Midbrain (tissue), 1 donor: Measurements from ENCODE around the gene SORCS1.

ENCODE experiments used
- DNase-seq: peaks from one replicate; lab custom pipeline; 2025; lab: John Stamatoyannopoulos, UW

SORCS1 gene

DNA sequence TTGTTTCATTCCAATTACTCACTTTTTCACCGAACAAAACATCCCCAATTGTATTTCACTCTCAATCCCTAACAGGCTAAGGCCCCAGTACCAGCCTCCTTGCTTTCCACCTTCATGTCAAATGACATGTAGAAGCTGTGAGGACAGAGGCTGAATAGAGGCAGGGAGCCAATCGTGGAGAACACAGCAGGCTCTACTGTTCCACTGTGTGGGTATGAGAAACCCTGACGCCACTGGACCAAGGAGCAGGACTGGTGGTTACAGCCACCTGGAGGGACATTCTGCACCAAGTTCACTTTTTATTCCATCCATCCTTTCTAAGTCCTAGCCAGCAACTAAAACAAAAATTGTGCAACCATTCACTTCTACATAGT lies 502.8 kb downstream of the SORCS1 start:
- no peak for DNase-seq

DNA sequence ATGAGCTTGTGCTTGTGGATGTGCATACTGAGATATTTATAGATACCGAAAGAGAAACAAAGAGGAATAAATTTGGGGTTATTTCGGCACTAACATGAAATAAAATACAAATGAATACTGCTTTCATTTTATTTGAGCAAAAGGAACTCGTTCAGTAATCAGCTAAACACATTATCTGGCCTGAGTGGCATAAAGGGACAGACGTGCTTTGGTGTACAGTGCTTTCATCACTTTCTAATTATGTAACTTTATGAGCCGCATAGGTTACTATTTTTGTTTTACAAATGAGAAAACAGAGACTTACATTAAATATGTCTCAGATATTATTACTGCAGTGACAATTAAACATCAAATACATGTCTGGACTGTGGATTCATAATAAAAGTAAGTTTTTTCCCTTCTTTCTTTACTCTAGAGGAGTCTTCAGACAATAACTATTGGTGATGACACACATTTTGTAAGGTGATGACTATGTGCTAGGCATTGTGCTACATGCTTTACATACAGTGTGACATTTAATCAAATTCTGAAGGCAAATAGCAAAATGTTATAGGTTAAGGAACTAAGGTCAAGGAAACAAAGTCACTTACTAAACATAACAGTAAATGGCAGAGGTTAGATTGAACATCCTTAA lies 503.3 kb downstream of the SORCS1 start:
- no peak for DNase-seq

DNA sequence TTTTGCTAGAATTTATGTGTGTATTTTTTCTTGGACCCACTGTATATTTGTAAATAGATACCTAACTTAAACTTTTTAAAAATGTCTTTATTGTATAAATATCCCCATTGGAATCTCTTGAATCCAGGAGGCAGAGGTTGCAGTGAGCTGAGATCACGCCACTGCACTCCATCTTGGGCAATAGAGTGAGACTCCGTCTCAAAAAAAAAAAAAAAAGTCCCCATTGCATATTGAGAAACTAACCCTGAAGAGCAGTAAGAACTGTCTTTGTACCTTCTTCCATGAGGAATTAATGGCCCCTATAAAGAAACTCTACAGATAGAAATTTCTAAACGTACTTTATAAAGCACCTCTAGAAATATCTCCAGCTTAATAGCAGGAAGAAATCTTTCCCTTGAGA lies 504.0 kb downstream of the SORCS1 start:
- no peak for DNase-seq

DNA sequence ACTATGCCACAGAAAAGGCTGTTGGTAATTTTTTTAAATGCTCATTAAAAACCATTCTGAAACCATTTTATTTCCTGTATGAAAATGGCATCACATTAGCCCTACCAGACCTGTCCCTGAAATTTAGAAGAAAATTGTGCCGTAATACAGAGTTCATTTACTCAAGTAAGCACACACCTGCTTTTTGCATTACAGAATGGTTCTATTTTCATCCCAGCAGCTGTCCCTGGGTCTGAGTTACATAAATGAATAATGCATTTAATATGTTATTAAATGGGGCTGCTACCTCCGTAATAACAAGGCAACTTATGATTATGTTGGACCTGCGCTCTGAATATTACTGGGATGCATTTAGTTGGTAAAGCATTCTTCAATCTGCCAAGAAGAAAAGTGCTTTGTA lies 508.9 kb downstream of the SORCS1 start:
- no peak for DNase-seq

DNA sequence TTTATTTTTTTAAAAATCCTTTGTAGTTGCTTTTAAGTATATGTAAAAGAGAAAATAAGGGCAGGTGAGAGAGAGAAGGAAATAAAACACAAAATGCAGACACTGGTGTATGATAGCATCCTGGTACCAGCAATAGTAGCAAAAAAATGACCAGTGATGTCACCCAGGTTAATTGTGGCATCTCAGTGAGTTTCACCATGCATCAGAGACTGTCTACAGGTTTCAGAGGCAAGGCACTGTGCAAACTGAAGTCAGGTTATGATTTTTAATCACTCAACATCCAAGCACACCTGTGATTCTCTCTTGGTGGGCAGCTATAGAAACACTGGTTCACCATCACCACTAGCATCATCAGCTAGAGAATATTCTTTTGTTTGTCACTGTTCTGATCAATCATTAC lies 509.3 kb downstream of the SORCS1 start:
- no peak for DNase-seq

DNA sequence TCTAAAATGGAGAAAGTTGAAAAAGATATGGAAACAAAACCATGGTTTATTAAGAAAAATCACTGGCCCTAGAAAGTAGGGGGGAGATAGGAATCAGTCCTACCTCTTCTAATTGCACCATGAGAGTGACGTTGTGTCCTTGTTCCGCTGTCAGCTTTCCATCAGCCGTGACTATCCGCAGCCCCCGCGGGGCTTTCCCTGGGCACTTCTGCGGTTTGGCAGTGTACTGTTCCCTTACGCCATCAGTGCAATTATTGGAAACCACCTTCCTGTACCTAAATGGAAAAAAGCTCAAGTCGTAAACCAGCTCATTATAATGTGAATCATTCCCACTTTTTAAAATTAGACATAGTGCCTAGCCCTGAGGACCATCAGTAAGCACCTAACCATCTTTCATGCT lies 512.2 kb downstream of the SORCS1 start:
- DNase-seq, result no peak

DNA sequence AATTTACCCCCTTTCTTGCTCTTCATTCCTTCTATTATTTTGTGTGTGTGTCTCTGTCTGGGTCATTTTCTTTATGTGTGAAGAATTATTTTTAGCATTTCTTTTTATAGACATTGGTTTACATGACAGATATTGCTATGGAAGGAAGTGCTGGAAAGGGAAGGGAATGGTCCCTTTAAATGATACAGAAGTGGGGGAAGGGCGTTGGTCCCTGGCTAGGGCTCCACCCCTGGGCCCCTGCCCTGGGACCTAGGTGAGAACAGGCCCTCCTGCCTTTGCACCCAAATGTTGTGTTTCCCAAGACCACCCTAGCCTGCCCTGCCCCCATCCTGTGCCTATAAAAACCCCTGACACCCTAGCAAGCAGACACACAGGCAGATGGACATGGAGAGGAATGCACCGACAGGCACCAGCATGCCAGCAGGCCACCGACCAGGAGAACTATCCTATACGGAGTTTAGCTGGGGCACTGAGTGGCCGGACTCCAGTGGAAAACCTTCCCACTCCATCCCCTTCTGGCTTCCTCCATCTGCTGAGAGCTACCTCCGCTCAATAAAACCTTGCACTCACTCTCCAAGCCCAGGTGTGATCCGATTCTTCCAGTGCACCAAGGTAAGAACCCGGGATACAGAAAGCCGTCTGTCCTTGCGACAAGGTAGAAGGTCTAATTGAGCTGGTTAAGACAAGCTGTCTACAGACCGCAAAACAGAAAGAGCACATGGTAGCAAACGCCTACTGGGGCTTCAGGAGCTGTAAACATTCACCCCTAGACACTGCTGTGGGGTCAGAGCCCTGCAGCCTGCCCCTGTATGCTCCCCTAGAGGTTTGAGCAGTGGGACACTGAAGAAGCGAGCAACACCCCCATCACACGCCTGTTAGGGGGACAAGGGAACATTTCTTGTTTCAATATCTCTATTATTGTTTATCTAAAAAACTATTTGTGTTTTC lies 515.7 kb downstream of the SORCS1 start:
- DNase-seq, result no peak

DNA sequence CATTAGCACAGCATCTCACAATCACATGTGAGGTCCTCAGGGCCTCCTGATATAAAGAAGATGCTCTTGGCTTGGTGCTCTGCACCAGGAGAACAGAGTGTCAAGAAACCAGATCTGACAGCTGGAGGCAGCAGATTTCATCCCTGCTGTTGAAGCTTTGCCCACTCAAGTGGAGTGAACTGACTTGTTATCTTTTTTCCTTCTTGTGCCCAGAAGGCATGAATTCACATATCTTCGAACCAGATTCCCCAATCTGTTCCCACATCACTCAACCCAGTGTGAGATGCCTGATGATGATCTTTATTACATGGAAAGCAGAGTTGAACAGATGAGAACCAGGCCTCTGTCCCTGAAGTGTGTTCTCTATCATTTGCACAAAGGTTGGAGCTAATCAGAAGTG lies 521.0 kb downstream of the SORCS1 start:
- no peak for DNase-seq

DNA sequence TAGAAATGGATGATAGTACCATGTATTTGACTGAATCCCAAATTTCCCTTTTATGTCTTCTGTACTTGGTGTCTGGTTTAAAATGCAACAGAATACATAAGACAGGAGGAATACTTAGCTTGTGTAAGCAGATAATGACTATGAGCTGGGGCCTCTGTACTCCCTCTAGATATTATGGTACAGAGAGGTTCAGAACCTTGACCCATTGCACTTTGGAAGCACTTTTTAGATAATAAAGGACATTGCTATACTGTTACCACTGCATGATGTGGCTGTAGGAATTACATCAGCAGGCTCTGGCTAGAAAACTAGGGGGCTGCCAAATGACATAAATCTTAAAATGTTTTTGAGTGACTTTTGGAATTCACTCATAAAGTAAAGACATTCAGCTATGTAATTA lies 526.6 kb downstream of the SORCS1 start:
- DNase-seq, result no peak

DNA sequence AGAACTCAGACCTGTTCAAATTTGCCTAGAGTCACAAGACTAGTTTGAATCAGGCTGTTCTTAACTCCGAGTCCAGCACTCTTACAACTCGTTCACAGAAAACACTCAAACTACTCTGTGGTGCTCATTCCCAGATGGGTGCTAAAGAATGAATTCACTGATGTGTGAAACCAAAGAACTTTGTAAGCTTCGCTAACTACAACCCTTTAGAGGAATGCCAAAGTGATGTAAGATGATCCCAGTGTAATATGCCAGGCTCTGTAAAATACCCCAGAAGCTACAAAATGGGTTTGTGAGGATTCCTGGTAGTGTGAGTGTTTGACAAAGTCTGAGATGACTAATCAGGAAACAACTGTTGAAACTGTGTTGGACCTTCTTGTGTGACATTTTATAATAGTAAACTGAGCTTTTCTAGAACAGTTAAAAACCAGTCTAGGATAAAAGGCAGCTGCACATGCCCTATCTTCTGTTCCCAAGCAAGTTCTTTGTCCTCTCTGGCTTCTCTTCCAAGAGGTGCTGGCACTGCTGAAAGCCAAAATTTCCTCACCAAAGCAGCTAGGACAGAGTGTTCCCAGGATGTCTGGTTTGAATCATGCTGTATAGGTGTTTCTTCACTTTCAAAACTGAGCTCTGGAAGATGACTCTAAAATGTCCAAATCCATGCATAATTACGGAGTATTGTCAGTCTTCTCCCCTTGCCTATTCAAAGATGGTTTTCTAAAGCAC lies 527.6 kb downstream of the SORCS1 start:
- no peak for DNase-seq

DNA sequence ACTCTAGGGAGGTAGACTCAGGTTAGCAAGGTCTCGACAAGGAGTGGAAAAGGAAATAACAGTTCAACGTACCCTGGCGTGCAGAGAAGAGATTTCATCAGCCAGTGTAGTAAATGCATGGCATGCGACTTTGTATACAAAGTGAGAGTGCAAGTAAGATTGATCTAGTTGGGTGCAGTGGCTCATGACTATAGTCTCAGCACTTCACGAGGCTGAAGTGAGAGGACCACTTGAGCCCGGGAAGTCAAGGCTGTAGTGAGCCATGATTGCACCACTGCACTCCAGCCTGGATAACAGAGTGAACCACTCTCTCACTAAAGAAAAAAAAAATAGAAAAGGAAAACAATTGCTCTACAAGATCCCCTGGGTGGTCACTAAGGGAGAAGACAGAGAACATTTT lies 528.6 kb downstream of the SORCS1 start:
- no peak for DNase-seq

DNA sequence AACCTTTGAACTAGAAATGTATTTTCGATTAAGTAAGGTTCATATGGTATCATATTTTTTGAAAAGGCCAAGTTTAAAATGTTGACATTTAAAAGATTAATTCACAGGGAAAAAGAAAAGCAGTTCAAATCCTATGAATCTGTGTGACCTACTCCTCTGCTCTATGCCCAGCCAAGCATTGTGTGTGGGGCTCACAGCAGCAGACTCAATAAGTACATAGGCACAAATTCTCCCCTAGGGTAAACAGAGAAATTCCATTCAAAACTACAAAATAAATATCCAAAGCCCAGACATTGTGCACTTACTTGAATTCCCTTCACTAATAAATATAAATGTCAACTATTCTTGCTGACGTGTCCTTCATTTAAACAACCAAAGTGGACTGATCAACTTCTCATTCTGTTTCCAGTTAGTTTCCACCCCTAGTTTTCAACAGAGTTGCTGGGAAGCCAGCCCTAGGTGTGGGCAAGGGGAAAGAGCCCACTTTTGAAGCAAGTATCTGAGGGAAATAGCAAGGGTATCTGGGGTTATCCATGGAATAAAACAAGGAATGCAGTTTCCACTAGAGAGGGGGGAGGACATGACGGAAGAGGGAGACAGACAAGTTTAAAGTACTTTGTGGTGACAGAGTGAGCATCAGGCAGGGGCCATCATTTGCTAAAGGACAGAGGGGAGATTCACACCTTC lies 533.3 kb downstream of the SORCS1 start:
- DNase-seq, result no peak

DNA sequence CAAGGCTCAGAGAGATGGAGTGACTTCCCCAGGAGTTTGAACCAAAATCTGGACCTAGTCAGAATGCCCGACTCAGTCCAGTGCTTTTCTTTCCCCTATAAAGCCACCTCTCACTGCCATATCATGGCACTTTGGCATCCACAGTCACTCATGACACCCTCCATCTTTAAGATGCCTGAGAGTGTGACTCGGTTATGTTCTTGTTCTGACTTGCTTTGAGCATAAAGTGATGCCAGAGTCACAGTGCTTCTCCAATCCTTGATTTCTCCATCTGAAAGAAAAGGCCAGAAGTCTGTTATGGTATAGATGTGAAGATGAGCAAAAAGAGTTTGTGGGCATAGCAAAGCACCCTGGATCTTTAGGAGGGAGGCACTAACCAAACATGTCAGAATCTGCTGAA lies 538.1 kb downstream of the SORCS1 start:
- DNase-seq, result no peak

DNA sequence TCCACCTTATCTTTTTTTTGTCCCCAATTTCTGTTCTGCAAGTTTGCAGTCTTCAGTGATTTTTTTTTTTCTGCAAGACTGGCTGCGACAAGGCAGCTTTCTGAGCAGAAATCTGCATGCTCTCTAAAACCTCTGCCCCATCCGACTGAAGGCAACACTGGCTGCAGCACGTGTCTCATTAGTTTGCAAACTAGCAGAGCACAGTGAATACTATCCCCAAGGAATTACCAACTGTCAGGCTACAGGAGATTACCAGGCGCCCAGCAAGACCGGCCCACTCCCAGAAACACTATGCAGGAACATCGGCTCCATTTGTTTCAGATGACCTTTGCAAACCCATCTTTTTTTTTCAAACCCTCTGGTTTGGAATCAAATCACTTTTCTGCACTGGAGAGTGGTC lies 538.8 kb downstream of the SORCS1 start:
- no peak for DNase-seq

DNA sequence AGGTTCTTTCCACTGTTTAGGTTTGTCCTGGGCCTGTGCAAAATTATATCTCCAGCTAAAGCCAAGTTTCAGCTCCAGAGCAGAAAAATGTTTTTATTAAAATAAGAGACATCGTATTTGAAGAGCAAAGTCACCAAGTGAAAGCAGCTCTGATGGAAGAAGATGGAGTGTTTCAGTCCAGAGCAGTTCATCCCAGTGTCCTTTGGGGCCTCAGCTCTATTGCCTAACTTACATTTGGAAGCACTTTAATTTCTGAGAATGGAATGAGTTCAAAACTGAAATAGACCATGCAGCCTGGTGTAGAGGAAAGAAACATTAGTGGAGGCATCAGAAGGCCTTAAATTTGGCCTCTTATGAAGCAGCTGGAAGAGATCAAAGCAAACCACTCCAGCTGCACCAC lies 545.2 kb downstream of the SORCS1 start:
- no peak for DNase-seq

DNA sequence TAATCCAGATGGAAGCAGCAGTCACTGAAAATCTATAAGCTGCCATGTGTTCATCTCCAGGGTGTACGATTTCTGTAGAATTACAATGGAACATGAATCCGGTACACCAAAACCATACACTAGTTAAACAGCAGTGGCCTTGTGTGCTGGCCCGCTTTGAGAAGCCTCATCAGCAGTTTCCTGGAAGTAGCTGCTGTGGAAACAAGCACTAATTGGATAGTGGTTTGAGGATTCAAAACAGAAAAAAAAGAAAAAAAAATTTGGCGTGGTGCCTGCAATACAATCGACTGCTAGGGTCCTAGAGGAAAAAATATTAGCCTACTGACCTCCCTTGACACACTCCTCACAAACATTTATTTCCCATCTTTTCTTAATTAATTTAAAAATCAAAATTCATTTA lies 545.9 kb downstream of the SORCS1 start:
- DNase-seq, result no peak

DNA sequence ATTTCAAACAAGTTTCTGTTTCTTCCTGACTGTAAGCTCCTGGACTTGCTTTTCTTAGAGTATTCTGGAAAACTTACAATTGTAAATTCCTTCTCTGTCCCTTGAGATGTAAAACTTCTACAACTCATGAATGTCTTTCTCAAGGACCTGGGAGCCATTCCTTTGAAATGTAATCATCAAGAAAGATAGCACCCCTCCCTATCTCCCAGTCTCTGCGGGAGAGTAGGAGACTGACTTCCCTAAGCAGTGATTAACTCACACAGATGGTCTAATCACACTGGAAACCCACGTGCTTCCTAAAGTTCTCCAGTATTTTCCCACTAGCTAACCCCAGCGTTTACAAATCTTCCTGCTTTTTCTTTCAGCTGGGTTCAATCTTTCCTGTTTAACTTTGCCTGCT lies 549.4 kb downstream of the SORCS1 start:
- no peak for DNase-seq

DNA sequence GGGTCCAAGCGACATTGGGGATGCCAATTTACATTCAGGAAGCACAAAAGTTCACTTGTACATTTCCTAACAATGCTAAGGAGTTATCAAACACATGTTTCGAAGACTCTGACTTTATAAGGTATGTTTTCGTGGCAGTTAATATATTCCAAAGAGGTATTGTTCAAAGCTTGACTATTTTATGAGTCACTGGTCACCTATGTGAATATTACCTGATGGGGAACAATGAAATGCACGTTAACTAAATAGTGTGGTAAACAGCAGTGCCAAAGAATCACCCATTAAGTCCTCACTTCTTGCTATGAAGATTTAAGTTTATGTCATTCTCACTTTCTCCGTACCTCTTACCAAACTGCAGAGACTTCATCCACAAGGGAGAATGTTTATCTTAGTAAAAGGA lies 550.2 kb downstream of the SORCS1 start:
- DNase-seq, result no peak

DNA sequence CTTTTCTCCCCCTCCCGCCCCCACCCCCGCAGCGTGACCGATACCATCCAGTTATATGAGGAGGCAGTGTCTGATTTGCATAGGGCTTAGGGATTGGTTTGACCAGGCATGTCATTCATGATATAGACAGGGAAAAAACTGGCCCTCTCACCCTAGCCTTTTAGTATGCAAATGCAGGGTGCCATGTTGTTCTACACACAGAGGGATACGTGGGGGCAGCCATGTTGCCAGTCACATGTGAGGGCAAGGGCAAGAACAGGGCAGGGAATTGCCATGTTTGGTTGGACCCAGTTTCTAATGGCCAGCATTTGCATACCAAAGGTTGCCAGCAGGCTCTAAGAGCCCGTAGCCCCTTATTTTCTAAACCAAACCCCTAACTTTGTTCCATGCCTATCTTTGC lies 552.1 kb downstream of the SORCS1 start:
- DNase-seq, result no peak

DNA sequence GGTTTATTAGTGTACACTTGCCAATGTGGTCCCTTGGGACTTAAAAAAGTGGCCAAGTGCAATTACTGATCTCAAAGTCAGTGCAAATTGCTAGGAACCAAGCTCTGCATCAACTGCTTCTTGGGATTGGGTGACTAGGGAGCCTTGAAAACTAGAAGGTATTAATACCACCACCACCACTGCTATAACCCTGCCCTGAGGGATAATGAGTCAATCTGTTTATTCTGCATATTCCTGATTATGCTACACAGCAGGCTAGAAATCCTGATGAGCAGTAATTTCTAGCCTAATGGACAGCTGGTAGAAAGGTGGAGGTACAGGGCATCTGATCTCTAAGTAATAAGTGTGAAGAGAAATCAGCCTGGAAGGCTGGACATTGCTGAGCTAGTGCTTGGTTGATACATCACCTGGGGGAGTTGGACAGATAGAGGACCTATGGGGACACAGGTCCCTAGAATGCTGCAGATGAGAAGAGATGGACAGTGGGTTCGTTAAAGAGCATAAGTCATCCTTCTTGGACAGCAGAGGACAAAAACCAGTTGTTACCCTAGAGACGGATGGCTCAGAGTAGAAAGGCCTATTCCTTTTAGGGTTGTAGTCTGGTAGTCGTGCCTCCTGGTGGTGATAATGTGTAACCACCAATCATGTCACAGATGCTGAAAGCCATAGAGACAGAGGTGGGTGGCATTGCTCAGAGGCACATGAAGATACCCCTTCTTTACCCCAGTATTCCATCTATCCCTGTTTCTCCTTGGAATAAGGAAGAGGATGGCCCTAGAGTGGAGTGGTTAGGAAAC lies 554.8 kb downstream of the SORCS1 start:
- DNase-seq, result no peak

DNA sequence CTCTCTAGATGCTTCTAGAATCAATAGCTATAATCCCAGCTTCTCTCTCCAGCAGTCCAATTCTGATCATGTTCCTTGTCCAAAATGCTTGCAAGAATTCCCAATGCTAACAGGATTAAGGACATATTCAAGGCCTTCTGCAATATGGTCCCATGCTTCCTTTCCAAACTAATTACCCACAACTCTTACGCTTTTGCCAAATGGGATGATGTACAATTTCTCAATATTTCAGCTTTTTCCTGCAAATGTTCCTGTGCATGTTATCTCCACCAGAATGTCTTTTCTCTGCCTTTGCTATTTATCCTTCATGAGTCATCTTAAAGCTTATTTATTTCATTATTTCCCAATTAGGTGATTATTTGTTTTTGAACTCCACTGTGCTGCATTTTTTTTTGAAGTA lies 556.4 kb downstream of the SORCS1 start:
- DNase-seq, result no peak

DNA sequence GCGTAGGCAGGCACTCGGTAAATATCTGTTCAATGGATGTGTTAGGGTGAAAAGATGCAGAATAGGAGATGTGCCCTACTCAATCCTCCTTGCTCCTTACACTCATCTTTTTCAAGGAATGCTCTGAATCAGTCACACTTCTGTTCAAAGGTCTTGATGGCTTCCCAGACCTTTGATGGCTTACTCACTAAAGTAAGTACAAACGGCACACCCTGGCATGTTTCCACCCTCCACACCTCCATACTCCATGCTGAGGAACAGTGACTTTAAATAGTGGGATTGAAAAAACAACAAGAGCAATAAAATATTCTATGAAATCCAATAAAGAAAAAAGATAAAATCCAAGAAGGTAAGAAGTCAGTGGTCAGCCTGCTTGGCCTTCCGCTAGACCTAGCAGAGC lies 569.2 kb downstream of the SORCS1 start:
- DNase-seq, result no peak
